WTC11 (cell line): ENCODE results near the gene VPS41. TPM values are rescaled to one million over a fixed set of nuclear protein-coding genes. Genes with fewer than 3 reads are reported as not detected.

Source experiments
- ATAC-seq: fragments of 200-7000 bp; cut with Tn5 transposase; 2 replicates; pipeline ENCODE4 v1.10.0; 2021; ENCODE audit warnings: mild to moderate bottlenecking, moderate library complexity
- CTCF ChIA-PET: fragments of 300-600 bp; sonication (Branson Sonifier 250); formaldehyde crosslinking; loops from one replicate; lab custom pipeline; 2021; ENCODE audit warnings: antibody characterized with exemption; lab: Charles Lee
- POLR2A ChIA-PET: fragments of 350-600 bp; sonication (Branson Sonifier 250); formaldehyde crosslinking; loops from one replicate; lab custom pipeline; 2021; ENCODE audit warnings: antibody characterized with exemption; lab: Charles Lee
- DNase-seq: peaks from one replicate; pipeline ENCODE4 v3.0.0; 2021; ENCODE audit warnings: low spot score
- H3K27ac Mint-ChIP-seq: 2 replicates; pipeline ENCODE4 v1.8.0; 2021; ENCODE audit warnings: mixed read lengths
- H3K27me3 Mint-ChIP-seq: 2 replicates; pipeline ENCODE4 v1.8.0; 2021; ENCODE audit warnings: low read depth, mild to moderate bottlenecking, moderate library complexity, mixed read lengths
- H3K36me3 Mint-ChIP-seq: 2 replicates; pipeline ENCODE4 v1.8.0; 2021; ENCODE audit warnings: mixed read lengths
- H3K4me1 Mint-ChIP-seq: 2 replicates; pipeline ENCODE4 v1.8.0; 2022; ENCODE audit warnings: mixed read lengths
- H3K4me3 Mint-ChIP-seq: 2 replicates; pipeline ENCODE4 v1.8.0; 2021; ENCODE audit warnings: mild to moderate bottlenecking, moderate library complexity, mixed read lengths
- H3K9me3 Mint-ChIP-seq: 2 replicates; pipeline ENCODE4 v1.8.0; 2021; ENCODE audit warnings: mixed read lengths
- ATF1 ChIP-seq: sonication (generic); formaldehyde crosslinking; IDR thresholded peaks from 2 replicates; pipeline ENCODE4 v1.8.1; 2023; ENCODE audit warnings: mild to moderate bottlenecking, moderate library complexity, missing genetic modification reagents
- CREM ChIP-seq: sonication (generic); formaldehyde crosslinking; IDR thresholded peaks from 2 replicates; pipeline ENCODE4 v1.8.1; 2022; ENCODE audit warnings: mild to moderate bottlenecking, missing genetic modification reagents, moderate library complexity
- E2F4 ChIP-seq: sonication (generic); formaldehyde crosslinking; IDR thresholded peaks from 2 replicates; pipeline ENCODE4 v1.8.1; 2022; ENCODE audit warnings: low read depth, mild to moderate bottlenecking, moderate library complexity, missing genetic modification reagents, borderline replicate concordance
- ETV6 ChIP-seq: sonication (generic); formaldehyde crosslinking; IDR thresholded peaks from 2 replicates; pipeline ENCODE4 v1.8.1; 2022; ENCODE audit warnings: mild to moderate bottlenecking, missing genetic modification reagents
- GABPB1 ChIP-seq: sonication (generic); formaldehyde crosslinking; IDR thresholded peaks from 2 replicates; pipeline ENCODE4 v1.8.1; 2023; ENCODE audit warnings: mild to moderate bottlenecking, missing genetic modification reagents
- GRHL2 ChIP-seq: fragments of 250-450 bp; sonication (Bioruptor Pico); IDR thresholded peaks from 2 replicates; pipeline ENCODE4 v1.8.0; 2022; ENCODE audit warnings: mild to moderate bottlenecking, moderate library complexity; ENCODE audit not compliant: insufficient replicate concordance, severe bottlenecking
- GTF2I ChIP-seq: fragments of 250-450 bp; sonication (Bioruptor Pico); conservative IDR thresholded peaks from 2 replicates; pipeline ENCODE4 v1.4.0; 2021; ENCODE audit warnings: mild to moderate bottlenecking
- JAZF1 ChIP-seq: fragments of 250-450 bp; sonication (Bioruptor Pico); IDR thresholded peaks from 2 replicates; pipeline ENCODE4 v1.9.0; 2021; ENCODE audit warnings: moderate library complexity, mild to moderate bottlenecking, inconsistent platforms
- JUN ChIP-seq: sonication (generic); formaldehyde crosslinking; IDR thresholded peaks from 2 replicates; pipeline ENCODE4 v1.8.0; 2023; ENCODE audit warnings: mild to moderate bottlenecking, missing genetic modification reagents
- KAT7 ChIP-seq: sonication (generic); formaldehyde crosslinking; IDR thresholded peaks from 2 replicates; pipeline ENCODE4 v1.8.1; 2023; ENCODE audit warnings: missing genetic modification reagents, mild to moderate bottlenecking, borderline replicate concordance
- MXD4 ChIP-seq: fragments of 250-450 bp; sonication (Bioruptor Pico); IDR thresholded peaks from 2 replicates; pipeline ENCODE4 v1.8.0; 2021; ENCODE audit warnings: mild to moderate bottlenecking, moderate library complexity, borderline replicate concordance
- MYBL2 ChIP-seq: sonication (generic); formaldehyde crosslinking; IDR thresholded peaks from 2 replicates; pipeline ENCODE4 v1.8.1; 2023; ENCODE audit warnings: mild to moderate bottlenecking, moderate library complexity, missing genetic modification reagents
- NFATC4 ChIP-seq: fragments of 250-450 bp; sonication (Bioruptor Pico); IDR thresholded peaks from 2 replicates; pipeline ENCODE4 v1.9.0; 2021; ENCODE audit warnings: mild to moderate bottlenecking
- NFE2L1 ChIP-seq: sonication (generic); formaldehyde crosslinking; IDR thresholded peaks from 2 replicates; pipeline ENCODE4 v1.8.1; 2023; ENCODE audit warnings: missing genetic modification reagents
- OVOL2 ChIP-seq: fragments of 250-450 bp; sonication (Bioruptor Pico); IDR thresholded peaks from 2 replicates; pipeline ENCODE4 v1.9.0; 2021; ENCODE audit warnings: mild to moderate bottlenecking, borderline replicate concordance
- PRDM15 ChIP-seq: sonication (generic); formaldehyde crosslinking; IDR thresholded peaks from 2 replicates; pipeline ENCODE4 v1.8.0; 2022; ENCODE audit warnings: missing genetic modification reagents
- RORB ChIP-seq: fragments of 250-450 bp; sonication (Bioruptor Pico); IDR thresholded peaks from 2 replicates; pipeline ENCODE4 v1.9.0; 2021; ENCODE audit warnings: mild to moderate bottlenecking
- SMAD3 ChIP-seq: sonication (generic); formaldehyde crosslinking; IDR thresholded peaks from 2 replicates; pipeline ENCODE4 v1.8.0; 2022; ENCODE audit warnings: missing genetic modification reagents, mild to moderate bottlenecking, borderline replicate concordance
- STAT6 ChIP-seq: sonication (generic); formaldehyde crosslinking; conservative IDR thresholded peaks from 2 replicates; pipeline ENCODE4 v1.8.1; 2023; ENCODE audit warnings: mild to moderate bottlenecking, low read depth, missing genetic modification reagents, moderate library complexity
- ZNF317 ChIP-seq: sonication (generic); formaldehyde crosslinking; IDR thresholded peaks from 2 replicates; pipeline ENCODE4 v1.8.1; 2023; ENCODE audit warnings: low read depth, mild to moderate bottlenecking, moderate library complexity, missing genetic modification reagents, borderline replicate concordance
- ZNF396 ChIP-seq: fragments of 250-450 bp; sonication (Bioruptor Pico); IDR thresholded peaks from 2 replicates; pipeline ENCODE4 v1.8.0; 2021; ENCODE audit warnings: mild to moderate bottlenecking, moderate library complexity, borderline replicate concordance
- ZNF416 ChIP-seq: fragments of 250-450 bp; sonication (Bioruptor Pico); IDR thresholded peaks from 2 replicates; pipeline ENCODE4 v1.9.0; 2021; ENCODE audit warnings: mild to moderate bottlenecking, inconsistent platforms
- ZNF423 ChIP-seq: fragments of 250-450 bp; sonication (Bioruptor Pico); IDR thresholded peaks from 2 replicates; pipeline ENCODE4 v2.1.2; 2022; ENCODE audit warnings: mild to moderate bottlenecking, moderate library complexity
- total RNA-seq: library from RNA; stranded (reverse); gene quantifications from 3 replicates; pipeline ENCODE4 v1.2.3, GENCODE V29; 2021
- TF ChIP-seq, protein P1 (sequence below): sonication (generic); formaldehyde crosslinking; IDR thresholded peaks from 2 replicates; pipeline ENCODE4 v1.8.0; 2022; ENCODE audit warnings: mild to moderate bottlenecking, missing genetic modification reagents
- TF ChIP-seq, protein P2 (sequence below): sonication (generic); formaldehyde crosslinking; IDR thresholded peaks from 2 replicates; pipeline ENCODE4 v1.8.0; 2023; ENCODE audit warnings: missing genetic modification reagents
- TF ChIP-seq, protein P3 (sequence below): sonication (generic); formaldehyde crosslinking; IDR thresholded peaks from 2 replicates; pipeline ENCODE4 v1.8.1; 2023; ENCODE audit warnings: mild to moderate bottlenecking, missing genetic modification reagents, moderate library complexity

The VPS41 gene
- total RNA-seq, 1 experiment from 2014 or later: 50.3 TPM

DNA sequence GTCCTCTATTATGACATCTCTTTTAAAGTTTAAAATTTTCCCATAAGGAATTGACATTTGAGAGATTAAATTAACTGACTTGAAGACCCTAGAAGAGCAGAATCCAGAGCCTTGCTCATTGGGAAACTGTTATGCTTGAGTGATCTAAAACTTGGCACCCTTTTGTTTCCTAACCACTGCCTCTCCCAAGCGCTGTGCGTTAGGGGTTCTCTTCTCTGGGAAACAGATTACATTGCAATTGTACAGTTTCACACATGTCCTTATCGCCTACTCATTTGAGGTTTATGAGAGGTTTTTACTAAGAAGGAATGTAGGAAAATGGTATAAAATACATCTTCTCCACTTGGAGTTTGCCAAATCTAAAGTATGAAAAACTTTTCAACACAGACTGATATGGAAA, 151.1 kb downstream of the VPS41 start:
- H3K4me1 Mint-ChIP-seq: peaks cover 12% of the 10 kb centered on the region
- DNase-seq: no peak
- H3K27ac Mint-ChIP-seq: no peak overlapping the region

GRCh38 chr7:38756521-38756920, 152.5 kb downstream of the VPS41 start:
- DNase-seq: no peak
- ChIA-PET CTCF (interaction anchor here (1.5 kb wide), 1 partner anchor 697 kb away, joined by 3 read pairs; no protein-coding TSS in a partner anchor), POLR2A (no interaction called here)
- peaks cover 13% of the 10 kb centered on the region for H3K36me3 Mint-ChIP-seq
- ATAC-seq: no peak
- no peak overlapping the region for H3K27ac Mint-ChIP-seq
- no peaks in the 10 kb centered on the region for H3K9me3 Mint-ChIP-seq
- no peak overlapping the region for H3K4me3 Mint-ChIP-seq
- peaks cover 26% of the 10 kb centered on the region for H3K4me1 Mint-ChIP-seq
- no peaks in the 10 kb centered on the region for H3K27me3 Mint-ChIP-seq
- TF ChIP-seq STAT6 (no peak), ZNF416 (CRISPR knock-in tag) (no peak), GTF2I (no peak), JUN (CRISPR knock-in tag) (no peak), RORB (CRISPR knock-in tag) (no peak), ZNF317 (CRISPR knock-in tag) (no peak), GABPB1 (CRISPR knock-in tag) (no peak), ZNF396 (CRISPR knock-in tag) (no peak), NFE2L1 (CRISPR knock-in tag) (no peak), ZNF423 (CRISPR knock-in tag) (no peak), KAT7 (no peak), MXD4 (CRISPR knock-in tag) (no peak), OVOL2 (CRISPR knock-in tag) (no peak), NFATC4 (CRISPR knock-in tag) (no peak), E2F4 (CRISPR knock-in tag) (no peak)
- TF ChIP-seq, protein P1, sequence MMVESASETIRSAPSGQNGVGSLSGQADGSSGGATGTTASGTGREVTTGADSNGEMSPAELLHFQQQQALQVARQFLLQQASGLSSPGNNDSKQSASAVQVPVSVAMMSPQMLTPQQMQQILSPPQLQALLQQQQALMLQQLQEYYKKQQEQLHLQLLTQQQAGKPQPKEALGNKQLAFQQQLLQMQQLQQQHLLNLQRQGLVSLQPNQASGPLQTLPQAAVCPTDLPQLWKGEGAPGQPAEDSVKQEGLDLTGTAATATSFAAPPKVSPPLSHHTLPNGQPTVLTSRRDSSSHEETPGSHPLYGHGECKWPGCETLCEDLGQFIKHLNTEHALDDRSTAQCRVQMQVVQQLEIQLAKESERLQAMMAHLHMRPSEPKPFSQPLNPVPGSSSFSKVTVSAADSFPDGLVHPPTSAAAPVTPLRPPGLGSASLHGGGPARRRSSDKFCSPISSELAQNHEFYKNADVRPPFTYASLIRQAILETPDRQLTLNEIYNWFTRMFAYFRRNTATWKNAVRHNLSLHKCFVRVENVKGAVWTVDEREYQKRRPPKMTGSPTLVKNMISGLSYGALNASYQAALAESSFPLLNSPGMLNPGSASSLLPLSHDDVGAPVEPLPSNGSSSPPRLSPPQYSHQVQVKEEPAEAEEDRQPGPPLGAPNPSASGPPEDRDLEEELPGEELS (CRISPR knock-in tag): no peak

More for the DNA sequence above, 151.1 kb downstream of the VPS41 start:
- no peaks in the 10 kb centered on the region for H3K9me3 Mint-ChIP-seq
- H3K27me3 Mint-ChIP-seq: no peaks in the 10 kb centered on the region
- TF ChIP-seq CREM (CRISPR knock-in tag) (no peak), GRHL2 (CRISPR knock-in tag) (no peak), ETV6 (CRISPR knock-in tag) (no peak), ATF1 (no peak), PRDM15 (CRISPR knock-in tag) (no peak), JAZF1 (no peak), ZNF317 (CRISPR knock-in tag) (no peak), MYBL2 (CRISPR knock-in tag) (no peak), SMAD3 (CRISPR knock-in tag) (no peak)
- TF ChIP-seq, protein P2, sequence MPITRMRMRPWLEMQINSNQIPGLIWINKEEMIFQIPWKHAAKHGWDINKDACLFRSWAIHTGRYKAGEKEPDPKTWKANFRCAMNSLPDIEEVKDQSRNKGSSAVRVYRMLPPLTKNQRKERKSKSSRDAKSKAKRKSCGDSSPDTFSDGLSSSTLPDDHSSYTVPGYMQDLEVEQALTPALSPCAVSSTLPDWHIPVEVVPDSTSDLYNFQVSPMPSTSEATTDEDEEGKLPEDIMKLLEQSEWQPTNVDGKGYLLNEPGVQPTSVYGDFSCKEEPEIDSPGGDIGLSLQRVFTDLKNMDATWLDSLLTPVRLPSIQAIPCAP (CRISPR knock-in tag): no peak
- TF ChIP-seq, protein P3, sequence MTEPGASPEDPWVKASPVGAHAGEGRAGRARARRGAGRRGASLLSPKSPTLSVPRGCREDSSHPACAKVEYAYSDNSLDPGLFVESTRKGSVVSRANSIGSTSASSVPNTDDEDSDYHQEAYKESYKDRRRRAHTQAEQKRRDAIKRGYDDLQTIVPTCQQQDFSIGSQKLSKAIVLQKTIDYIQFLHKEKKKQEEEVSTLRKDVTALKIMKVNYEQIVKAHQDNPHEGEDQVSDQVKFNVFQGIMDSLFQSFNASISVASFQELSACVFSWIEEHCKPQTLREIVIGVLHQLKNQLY (CRISPR knock-in tag): no peak
- POLR2A ChIA-PET: no interaction called here
- H3K4me3 Mint-ChIP-seq: no peak overlapping the region
- CTCF ChIA-PET: no interaction called here
- peaks cover 17% of the 10 kb centered on the region for H3K36me3 Mint-ChIP-seq
- no peak for ATAC-seq
